GM18505 (cell line): ENCODE results near the gene NFIB.

Source experiments
- ATAC-seq: cut with Tn5 transposase; IDR thresholded peaks from one replicate; pipeline ENCODE4 v1.9.1; 2021; ENCODE audit not compliant: unreplicated experiment
- POLR2A ChIP-seq: IDR thresholded peaks from 4 replicates; pipeline ENCODE4 v1.6.1; 2011; ENCODE audit warnings: borderline replicate concordance; ENCODE audit not compliant: insufficient read depth, insufficient read length; ENCODE audit errors: extremely low read depth

The NFIB gene

DNA sequence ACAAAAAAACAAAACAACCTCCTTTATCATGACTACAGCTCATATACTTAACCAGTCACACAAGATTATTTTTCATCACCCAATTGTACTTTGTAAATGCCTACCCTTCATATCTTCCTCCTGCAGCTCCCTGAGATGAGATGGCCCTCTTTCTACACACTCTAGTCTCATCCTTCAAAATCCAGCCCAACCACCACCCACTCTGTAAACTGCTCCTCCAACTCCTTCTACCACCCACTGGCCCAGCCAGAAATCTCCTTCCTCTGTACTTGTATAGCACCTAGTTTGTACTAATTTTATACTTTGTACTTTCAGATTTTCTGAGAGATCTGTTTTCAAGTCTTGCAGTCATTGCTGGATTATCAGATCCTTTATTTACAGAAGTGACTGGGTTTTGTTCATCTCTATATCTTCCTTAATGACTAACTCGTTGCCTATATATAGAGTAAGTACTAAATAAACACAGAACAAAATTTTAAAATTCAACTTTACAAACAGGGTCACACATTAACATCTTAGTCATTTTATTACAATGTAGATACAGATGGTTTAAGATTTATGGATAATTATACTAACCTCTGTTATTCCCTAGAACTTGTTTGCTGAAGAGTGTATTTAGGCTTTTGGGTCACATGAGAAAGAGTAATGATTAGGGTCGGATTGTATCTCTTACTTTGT, 155.7 kb downstream of the NFIB start:
- no peak for ATAC-seq
- TF ChIP-seq POLR2A, result no peak

DNA sequence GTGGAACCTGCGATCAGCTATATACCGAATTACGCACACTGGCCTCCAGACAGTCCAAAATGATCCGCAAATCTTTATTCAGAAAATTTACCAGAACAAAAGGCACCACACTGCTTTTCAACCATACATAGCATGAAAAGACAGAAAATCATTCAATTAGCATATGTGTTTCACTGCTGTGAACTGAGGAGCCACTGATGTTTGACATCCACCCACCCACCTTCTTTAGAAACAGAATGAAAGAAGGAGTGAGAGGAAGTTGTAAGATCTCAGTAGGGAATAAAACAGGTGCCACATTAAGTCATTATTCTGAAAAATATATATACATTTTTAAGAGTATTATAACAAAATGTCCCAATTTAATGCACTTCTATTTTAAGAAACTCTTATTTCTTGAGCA, 156.8 kb downstream of the NFIB start:
- ATAC-seq, result no peak
- no peak for TF ChIP-seq POLR2A

DNA sequence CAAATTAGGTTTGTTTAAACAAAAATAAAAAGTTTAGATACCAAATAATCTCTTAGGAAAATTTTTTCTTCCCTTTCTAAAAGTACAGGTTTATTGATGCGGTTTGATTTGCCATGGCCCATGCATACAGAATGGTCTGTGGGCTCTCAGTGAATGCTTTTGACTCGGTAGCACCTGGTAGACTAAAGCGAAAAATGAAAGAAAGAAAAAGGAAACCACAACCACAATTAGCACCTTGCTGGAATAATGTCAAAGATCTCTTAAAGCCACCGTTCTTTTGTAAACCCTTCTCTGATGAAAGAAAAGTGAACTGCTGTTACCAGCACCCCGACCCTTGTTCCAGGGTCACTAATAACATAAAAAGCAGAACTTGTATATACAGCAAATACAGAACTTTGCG, 157.9 kb downstream of the NFIB start:
- TF ChIP-seq POLR2A, result no peak
- peak; percentile 94 for ATAC-seq

DNA sequence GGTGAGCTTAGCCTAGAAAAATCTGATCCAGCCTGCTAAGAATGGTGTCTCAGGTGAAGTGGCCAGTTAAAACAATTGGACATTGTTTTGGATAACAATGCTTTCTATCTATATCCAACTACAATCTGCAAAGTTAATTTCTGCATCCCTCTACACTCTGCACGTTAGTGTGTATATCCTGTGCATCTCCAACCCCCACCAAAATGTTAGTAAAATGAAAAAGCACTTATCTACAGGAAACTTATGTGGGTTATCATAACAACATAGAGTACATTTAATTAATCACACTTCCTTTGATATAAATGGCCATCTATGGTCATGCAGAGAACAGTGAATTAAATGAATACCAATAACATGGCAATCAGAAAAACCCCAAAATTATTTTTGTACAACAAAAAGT, 158.7 kb downstream of the NFIB start:
- ATAC-seq, result no peak

DNA sequence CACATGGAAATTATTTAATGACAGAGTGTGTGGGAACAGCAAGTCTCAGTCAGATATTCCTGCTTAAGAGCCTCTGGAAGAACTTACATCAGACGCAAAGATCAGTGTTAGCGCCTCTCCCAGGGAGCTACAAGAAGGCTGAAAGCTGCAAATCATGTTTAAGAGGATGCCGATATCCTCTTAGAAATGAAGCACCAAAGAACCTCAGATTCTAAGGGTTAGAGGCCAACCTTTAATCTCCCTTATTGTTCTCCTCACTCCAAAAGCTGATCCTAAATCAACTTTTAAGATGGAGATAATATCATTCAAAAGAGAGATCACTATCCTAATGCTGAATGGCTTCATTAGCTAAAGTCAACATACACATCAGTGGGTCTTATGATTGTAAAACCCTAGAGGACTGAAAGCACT, 160.6 kb downstream of the NFIB start:
- no peak for TF ChIP-seq POLR2A
- ATAC-seq, result no peak

More for the DNA sequence above, 158.7 kb downstream of the NFIB start:
- no peak for TF ChIP-seq POLR2A

DNA sequence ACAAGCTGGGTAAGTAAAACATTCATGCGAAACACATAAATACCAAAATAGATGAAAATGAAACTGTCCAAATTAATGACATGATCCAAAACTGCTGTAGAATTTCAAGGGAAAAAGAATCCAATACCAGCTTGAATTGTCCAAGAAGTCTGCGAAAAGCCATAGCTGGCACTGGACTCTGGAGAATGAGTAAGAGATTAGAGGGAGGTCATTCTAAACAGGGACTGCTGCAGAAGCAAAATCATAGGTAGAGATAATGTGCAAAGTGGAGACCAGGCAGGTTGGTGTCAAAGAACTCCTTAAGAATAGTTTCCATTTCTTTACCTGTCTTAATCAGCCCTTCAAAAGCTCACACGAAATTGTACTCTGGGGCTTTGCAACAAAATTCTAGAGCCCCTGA, 162.5 kb downstream of the NFIB start:
- ATAC-seq, result no peak
- no peak for TF ChIP-seq POLR2A

DNA sequence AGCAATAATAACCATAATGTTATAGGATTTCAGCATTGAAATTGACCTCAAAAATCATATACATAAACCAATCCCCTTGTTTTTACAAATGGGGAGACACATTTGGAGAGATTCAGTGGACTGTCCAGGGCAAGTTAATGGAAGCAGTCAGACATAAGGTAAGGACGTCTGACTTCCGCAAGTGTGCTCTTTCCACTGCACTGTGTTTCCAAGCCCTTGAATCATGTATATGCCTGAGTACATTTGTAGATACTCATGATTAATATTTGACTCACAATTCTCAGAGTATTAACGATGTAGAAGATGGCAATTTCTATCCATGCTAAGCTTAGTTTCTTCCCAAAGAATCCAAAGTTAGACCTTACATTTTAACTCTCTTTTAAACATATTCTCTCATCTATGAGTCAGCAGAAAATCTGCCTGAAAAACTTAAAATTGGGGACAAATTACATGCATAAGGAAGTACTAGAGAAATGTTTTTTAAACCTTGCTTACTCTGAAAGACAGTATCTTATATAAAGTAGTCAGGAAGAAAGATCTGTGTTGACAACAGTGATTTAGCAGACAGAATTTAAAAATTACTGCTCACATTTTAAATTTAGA, 165.3 kb downstream of the NFIB start:
- no peak for ATAC-seq
- no peak for TF ChIP-seq POLR2A

DNA sequence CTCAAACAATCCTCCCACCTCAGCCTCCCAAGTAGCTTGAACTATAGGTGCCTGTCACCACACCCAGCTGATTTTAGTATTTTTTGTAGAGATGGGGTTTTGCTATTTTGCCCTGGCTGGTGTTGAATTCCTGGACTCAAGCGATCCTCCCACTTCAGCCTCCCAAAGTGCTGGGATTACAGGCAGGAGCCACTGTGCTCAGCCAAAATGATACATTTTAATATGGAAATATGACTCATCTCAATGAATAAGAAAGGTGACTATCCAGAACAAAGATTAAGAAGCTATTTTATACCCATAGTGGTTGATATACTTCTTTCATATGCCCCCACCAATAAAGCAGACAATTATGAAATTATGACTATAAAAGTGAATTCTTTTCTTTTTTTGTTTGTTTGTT, 166.2 kb downstream of the NFIB start:
- no peak for TF ChIP-seq POLR2A
- no peak for ATAC-seq

DNA sequence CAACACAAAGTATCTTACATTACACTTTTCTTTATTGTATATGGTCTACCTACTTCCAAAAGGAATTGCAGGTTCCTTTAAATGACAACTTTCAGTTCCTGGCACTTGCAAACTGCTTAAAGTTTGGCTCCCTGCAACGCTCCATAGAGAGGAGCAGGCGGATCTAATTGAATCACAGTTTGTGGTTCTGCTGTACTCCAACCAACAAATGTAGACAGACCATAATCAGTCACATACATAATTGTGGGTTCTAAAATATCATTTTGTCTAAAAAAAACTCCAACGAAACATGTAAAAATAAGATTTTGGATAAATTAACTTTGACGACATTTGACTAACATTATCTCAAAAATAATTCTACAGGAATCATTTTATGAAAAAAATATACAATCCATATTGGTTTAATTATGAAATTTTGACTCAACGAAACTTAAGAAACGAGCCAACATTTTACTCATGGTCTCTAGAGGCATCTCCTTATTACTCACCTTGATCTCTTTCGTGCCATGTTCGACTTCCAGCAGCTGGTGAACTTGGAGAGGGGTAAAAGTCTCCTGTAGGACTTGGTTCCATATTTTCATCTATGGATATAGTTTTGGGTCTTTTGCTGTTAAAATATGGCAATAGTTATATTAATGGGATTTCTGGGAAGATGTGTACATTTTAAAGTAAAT, 167.6 kb downstream of the NFIB start:
- TF ChIP-seq POLR2A, result no peak
- ATAC-seq, result no peak

DNA sequence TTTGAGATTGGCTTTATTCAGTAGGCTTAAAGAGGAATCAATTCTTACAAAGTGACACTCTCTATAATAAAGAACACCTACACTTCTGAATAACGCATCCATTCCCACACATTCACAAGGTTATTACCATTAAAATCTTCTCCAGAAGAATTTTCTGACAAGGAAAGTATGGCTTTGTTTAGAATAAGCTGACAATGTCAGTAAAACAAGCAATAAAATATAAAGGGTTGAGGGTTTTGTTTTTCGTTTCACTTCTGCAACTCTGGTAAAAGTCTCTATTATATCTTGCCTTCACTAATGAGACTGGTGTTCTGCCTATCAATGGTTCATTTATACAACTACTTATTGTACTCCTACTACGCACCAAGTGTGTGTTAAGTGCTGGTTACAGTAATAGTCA, 169.7 kb downstream of the NFIB start:
- no peak for ATAC-seq
- TF ChIP-seq POLR2A, result no peak

DNA sequence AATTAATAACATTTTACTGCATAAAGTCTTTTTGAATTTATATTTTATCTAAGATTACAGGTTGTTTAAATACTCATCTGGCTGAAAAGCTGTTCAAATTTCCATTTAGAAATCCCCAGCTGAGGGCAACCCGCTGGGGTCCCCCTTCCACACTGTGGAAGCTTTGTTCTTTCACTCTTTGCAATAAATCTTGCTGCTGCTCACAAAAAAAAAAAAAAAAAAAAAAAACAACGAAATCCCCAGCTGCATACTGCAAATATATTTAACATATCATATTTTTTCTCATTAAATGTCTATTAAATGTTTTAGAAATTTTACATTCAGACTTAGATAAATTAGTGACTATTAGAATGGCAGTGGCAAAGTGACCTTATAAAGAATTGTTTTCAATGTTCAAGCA, 172.2 kb downstream of the NFIB start:
- no peak for TF ChIP-seq POLR2A
- no peak for ATAC-seq

DNA sequence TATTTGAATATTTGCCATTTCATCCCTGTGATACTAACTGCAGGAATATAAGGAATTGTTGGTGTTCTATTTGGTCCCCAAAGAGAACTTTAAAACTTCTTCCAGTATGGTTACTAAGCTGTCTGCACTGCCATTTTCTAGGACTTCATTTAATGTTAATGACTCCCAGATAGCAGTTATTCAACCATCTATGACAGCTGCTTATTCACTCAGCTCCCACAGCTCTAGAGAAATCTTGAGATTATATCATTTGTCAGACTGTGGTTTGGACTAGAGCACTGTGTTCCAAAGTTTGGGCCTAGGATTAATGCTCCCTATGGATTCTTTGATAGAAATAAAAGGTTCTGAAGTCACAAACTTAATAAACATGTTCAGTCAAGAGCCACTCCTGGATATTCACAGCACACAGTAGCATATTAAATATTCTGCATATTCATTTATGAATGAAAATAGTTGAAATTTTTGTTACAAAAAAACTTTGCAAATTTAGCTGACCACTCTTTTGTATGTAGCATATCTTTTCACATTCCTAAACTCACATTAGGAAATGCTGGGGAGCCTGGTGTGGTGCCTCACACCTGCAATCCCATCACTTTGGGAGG, 173.7 kb downstream of the NFIB start:
- ATAC-seq, result no peak
- TF ChIP-seq POLR2A, result no peak

DNA sequence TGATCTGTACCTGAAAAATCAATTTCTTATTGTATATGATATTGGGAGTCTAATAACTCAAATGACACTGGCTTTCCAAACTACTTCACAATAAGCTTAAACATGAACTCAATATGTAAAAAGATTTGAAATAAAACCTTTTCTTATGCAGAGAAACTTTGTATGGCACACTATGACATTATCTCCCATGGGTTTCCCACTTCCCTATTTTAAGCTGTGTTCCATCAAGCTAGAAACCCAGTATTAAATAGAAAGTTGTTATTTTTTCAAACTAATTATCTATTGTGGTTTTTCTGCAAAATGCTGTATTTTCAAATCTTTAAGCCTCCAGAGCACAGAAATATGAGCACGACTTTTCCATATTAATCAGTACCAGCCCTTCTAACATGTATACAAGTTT, 174.7 kb downstream of the NFIB start:
- TF ChIP-seq POLR2A, result no peak
- ATAC-seq, result no peak
